Activated CD4-positive, alpha-beta T cell treated with anti-CD3 and anti-CD28 coated beads for 48 hours (primary cell): ENCODE measurements around the gene RACK1.
A peak's percentile ranks its signal among the peaks of the same experiment; 100 is the strongest.

Experiments used
- DNase-seq: peaks from one replicate; pipeline ENCODE4 v3.0.0-alpha.2; 2020

RACK1 gene

DNA sequence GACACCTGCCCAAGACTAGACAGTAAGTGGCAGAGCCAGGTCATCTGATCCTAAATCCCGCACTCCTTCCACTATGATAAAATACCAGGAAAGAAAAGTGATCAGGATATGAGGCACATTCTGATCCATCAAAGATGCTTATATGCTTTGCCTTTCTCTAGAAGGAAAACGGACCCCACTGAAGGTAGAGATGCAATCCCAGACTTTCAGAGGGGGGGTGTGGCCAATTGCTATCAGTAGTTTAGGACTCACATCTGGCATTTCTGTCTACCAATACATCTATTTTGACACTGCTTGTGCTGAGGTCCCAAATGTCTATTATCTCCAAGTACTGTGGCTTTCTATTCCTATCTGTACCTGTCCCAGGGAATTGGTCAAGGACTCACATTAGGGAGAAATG lies 15.6 kb upstream of the RACK1 start:
- no peak for DNase-seq

DNA sequence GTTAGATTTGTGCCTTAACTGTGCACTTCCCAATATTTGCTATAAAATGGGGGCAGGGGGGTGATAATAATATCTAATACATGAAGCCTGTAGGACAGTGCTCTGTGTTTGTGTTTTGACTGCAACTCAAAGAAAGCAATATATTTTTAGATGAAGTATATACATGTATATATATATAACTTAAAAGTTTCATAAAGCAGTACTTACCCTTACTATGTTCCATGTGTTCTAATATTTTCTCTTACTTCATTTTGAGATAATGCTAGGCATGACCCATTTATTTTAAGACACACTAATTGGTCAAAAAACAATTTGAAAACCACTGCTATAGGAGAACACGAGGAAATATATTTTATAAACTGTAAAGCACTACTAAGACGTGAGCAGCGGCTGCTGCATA lies 14.9 kb upstream of the RACK1 start:
- no peak for DNase-seq

DNA sequence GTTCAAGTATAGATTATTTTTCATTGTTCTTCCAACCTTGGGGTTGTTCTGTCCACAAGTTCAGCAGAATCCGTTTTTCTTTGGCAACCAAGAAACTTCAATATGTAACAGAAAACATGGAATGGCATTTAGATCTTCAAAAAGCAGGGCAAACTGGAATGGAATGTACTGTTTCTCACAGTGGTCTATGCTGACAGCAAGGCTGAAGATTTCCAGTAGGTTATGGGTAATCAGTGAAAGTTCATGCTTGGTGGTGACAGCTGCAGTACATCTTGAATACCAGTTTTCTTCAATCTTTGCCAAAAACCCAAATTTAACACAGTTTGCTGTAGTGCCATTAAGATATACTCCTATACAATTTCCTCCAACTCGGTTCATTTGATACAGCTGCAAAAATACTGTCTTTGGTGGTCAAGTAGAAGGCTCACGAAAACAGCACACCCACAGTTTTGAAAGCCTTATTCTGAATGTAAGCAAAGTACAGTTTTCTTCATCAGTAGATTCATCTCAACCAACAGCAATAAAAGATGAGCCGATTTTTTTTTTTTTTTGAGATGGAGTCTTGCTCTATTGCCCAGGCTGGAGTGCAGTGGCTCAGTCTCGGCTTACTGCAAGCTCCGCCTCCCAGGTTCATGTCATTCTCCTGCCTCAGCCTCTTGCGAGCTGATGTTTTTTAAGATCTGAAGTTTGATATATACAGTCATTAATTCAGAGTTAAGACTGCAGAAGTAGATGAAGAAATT lies 12.3 kb upstream of the RACK1 start:
- DNase-seq: no peak

DNA sequence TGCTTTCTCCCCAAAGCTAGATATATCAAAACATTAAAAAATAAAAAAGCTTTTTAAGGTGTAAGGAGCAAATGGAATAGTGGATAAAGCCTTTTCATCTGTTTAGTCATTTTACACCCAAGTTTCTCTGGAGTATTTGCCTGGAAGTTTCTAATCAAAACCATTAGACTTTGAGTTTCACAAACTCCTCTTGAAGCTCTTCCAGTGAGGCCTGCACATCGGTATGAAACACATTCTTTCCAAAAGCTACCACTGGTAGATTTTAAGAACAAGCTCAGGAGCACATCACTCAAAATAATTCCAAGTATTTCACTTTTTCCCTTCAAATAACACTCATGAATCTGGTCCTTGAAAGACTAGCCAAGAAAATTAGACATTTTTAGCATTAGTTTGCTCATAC lies 11.6 kb upstream of the RACK1 start:
- DNase-seq: no peak

DNA sequence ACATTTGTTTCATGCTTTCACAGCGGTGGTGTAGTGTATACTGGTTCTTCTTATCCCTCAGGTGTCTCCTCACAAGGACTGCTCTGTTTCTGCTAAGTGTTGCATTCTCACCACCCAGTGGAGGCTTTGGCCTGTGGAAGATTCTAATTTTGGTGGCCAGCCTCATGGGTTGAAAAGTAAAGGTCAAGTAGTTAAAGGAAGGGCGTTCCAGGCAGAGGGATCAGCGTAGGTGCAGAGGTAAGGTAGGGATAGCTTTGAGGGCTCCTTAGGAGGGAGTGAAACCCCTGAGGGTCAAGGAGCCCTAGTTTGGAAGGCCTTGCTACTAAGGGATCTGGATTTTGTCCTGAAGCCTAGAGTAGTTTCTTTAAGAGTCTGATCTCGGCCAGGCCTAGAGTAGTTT lies 4.6 kb upstream of the RACK1 start:
- no peak for DNase-seq

DNA sequence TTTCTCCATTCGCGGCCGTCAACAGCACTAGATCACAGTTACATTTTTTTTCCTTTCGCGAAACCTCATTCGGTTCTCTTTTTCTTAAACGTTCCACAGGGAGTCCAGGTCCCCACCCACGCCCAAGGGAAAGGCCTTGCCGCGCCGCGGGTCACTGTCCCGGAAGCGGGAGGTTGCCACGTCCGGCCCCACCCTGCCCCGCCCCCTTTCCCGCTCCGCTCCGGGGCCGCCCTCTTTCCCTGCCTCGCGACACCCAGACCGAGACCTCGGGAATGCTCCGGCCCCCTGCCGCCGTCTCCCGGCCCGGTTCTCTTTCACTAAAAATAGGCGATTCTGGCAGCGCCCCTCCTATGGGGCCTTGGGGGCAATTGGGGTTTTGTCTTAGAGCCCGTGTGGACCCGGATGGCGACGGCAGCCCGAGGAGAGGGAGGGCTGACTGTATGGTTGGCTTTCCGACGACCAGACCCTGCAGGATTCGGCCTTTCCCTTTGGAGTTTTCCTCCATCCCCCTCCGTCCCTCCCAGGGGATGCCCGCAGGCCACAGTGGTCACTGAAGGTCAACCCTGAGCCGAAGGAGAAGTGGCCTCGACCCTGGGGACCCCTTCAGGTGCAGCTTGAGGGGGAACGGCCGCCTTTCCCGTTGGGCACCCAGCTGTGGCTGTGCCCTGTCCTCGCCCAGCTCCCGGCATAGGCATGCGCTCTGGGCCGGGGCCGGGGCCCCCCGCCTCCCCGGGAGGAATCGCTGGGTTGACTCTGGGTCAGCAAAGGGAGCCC lies 2.8 kb upstream of the RACK1 start:
- peak; percentile 88 for DNase-seq

DNA sequence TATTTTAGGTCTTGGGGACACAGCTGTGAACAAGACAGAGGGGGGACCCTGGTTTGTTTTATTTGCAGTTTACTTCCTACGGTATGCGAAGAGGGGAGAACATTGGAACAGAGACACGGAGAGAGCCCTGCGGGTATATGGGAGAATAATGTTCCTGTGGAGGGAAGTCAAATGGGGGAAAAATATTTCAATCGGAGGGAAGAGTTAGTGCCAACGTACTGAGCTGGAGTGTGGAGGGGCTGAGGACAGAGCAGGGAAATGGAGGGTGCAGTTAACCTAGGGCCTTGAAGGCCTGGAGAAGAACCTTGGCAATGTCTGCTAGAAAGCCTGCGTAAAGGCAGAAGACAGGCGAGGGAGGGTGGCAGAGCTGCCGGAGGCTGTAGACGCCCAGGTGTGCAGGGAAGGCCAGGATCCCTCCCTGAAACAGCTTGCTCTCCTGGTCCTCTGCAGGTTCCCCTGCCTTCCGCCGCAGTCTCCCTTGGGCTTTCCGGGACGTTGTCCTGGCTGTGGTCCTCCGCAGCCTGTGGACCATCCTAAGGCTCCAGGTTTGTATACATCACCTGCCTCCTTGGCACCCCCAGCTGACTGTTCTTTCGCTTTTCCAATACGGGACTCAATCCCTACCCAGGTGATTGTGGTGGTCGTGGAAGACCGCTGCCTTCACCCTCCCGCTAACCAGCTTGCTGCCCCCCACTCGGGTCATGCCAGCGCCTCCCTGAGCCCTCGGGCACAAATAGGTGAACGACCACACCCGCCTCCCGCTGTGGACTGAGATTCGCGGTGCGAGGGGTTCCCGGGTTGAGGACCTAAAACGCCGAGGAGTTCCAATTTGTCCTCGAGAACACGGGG lies 1.9 kb upstream of the RACK1 start:
- DNase-seq: no peak

DNA sequence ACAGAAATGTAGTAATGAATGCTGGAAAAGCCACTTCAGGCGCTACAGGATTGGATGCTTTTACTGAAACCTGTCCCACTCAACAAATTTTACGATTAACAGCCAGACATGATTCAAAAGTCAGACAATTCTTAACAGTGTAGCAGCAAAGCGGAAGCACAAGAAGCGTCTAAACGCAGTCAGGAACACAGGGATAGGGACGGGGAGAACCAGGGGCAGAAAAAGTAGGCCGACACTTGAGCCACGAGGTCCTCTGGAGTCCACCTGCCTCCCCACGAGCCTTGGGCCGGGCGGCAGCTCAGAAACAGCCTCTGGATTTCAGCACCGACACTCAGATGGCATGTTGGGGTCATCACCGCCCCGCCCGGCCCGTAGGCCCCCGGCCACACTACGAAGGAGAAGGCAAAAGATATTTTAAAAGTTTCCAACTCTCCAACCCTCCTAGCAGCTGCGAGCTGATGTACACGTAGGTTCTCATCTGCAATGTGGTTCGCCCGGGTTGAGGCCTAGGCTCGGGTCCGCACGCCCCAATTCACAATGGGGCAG lies 615 bp downstream of the RACK1 start:
- DNase-seq: peak; percentile 32

DNA sequence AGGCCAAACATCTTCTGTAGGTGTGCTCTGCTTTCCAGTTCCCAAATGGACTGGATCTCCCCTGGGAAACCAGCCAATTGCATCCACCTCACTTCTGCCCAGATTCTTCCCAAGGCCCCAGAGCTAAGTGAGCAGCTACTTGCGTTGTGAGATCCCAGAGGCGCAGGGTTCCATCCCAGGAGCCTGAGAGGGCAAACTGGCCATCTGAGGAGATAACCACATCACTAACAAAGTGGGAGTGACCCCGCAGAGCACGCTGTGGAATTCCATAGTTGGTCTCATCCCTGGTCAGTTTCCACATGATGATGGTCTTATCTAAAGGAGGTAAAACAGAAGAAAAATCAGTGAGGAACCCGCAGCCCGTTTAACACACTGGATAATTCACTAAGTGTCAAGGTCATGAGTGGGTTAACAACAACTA lies 1.7 kb downstream of the RACK1 start:
- no peak for DNase-seq

DNA sequence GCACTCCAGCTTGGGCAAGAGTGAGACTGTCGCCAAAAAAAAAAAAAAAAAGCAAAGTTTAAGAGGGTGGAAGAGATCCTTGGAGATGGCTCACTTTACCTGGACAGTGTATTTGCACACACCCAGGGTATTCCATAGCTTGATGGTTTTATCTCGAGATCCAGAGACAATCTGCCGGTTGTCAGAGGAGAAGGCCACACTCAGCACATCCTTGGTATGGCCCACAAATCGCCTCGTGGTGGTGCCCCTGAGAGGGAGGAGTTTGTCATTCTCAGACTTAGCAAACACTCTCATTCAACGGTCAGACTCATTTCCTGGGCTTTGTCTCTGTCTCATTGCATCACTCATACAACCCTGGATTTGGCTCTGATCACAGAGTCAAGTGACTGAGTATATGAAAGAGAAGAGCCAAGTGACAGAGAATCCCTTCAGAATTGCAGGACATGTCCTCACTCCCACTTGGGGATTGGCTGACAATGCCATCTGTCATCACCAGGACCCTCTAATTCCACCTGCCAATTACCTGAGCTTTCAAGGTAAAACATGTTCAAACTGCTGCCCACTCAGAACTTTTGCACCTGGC lies 2.2 kb downstream of the RACK1 start:
- DNase-seq: peak; percentile 75

DNA sequence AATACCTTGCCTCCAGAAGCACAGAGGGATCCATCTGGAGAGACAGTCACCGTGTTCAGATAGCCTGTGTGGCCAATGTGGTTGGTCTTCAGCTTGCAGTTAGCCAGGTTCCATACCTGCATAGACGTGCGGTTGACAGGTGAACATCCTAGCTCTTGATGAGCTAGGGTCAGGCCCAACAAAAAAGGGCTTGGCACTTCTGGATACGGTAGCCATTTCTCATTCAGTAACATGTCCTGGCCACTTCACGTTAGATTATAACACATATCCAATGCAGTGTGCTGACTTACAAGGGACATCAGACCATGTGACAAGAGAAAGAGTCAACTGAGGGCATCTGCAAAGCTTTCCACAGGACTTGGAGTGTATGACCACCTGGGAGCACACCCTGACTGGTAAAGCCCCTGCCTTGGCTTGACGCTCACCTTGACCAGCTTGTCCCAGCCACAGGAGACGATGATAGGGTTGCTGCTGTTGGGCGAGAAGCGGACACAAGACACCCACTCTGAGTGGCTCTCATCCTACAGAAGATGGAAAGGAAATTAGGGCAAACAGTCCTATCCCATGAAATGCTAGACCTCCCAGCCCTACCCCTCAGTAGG lies 4.5 kb downstream of the RACK1 start:
- DNase-seq: no peak

DNA sequence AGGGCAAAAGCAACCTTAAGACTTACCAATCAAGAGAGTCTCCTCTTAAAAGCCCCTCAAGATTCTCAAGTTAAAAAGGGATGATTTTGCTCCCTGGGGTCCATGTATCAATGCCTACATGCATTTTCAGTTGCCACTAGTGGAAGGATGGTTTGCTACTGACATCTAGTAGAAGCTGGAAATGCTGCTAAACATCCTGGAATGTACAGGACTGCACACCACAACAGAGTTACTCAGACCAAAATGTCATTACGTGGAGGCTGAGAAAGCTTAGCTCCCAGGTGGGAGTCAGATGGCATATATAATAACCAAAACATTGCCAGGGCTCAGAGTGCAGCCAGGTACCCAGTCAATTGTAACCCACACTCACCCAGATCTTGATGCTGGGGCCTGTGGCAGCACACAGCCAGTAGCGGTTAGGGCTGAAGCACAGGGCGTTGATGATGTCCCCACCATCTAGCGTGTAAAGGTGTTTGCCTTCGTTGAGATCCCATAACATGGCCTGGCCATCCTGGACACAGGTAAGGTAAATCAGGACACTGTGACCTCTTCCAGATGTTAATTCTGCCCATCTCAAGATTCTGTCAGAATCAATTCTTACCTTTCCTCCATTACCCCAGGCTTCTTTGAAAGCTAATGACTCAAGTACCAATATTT lies 5.8 kb downstream of the RACK1 start:
- DNase-seq: no peak

DNA sequence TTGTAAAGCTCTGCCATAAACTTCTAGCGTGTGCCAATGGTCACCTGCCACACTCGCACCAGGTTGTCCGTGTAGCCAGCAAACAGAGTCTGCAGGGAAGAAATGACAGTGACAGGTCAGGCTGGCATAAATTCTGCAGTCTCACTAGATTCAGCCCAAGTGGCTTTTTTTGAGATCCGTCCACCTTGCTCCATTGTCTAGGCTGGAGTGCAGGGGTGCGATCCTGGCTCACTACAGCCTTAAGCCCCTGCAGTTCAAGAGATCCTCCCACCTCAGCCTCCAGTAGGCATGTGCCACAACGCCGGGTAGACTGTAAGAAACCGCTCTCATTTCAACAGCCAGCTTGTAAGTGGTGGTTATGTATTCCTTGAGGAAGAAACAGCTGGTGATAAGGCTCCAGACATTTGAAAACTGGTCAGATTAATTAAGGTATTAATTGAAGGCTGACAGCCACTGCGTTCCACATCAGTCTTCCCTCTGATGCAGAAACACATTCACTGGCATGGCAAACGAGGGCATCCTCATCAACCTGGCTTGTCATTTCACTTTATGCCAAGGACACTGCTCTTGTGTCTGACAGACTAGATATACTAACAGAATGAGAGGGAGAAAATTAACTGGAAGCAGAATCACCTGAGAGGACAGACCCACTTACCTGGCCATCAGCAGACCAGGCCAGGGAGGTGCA lies 6.6 kb downstream of the RACK1 start:
- DNase-seq: no peak

DNA sequence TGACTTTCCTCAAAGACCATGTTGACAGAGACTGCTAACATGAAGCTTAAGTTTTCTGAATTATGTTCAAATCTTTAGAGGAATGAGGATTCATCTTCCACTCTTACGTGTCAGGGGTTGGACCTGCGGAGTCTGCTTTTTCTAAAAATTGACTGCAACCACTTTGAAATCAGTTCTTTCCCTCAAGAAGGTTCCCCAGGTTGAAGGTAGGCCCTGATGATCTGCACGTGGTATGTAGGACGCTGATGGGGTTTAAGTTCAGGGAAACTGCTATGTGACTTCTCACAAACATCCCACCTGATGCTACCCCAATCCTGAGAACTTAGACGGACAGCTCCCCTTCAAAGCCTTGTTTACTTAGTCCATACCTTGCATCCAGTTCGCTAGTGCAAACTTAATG lies 7.2 kb downstream of the RACK1 start:
- no peak for DNase-seq

DNA sequence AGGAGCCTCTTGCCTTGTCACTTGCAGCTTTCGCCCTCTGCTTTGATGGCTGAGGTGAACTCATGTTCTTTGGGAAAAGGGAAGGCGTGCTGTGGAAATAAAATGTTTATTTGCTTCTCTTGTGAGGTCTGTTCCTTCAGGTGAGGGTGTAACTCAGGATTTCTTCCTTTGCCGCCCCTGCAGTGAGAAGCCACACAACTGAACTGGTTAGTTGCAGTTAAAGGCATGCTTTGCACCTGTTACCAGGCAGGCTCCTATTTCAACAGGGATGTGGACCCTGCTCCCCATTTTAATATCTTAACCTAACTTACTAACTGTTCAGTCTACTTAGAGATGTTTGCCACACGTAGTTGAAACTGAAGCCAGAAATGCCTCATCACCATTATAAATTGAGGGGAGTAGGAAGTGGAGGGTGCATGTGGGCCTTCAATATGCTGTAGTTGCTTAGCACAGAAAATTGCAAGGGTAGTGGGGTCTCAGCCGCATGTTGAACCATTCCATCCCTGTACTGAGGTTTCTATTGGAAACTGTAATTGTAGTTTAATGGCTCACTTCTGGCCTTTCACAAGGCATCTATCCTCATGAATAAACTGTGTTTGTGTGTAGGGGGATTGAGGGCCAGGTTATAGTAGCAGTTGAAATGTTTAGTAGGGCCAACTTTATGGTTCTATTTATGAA lies 7.9 kb downstream of the RACK1 start:
- DNase-seq: no peak

DNA sequence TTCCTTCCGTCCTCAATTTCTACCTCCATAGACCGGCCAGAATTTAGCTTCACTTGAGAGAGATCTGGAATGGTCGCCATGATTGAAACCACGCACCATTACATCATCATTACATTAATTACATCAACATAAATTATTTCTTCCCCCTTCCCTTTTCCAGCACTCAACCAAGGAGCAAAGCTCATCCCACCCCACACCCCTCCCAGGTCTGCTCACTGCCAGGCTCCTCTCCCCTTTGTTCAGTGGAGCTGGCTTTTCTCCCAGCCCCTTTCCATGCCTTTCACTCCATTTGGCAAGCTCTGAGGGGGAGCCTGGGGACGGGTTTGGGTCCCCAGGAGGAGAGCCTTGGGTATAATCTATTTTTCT lies 8.4 kb downstream of the RACK1 start:
- no peak for DNase-seq

DNA sequence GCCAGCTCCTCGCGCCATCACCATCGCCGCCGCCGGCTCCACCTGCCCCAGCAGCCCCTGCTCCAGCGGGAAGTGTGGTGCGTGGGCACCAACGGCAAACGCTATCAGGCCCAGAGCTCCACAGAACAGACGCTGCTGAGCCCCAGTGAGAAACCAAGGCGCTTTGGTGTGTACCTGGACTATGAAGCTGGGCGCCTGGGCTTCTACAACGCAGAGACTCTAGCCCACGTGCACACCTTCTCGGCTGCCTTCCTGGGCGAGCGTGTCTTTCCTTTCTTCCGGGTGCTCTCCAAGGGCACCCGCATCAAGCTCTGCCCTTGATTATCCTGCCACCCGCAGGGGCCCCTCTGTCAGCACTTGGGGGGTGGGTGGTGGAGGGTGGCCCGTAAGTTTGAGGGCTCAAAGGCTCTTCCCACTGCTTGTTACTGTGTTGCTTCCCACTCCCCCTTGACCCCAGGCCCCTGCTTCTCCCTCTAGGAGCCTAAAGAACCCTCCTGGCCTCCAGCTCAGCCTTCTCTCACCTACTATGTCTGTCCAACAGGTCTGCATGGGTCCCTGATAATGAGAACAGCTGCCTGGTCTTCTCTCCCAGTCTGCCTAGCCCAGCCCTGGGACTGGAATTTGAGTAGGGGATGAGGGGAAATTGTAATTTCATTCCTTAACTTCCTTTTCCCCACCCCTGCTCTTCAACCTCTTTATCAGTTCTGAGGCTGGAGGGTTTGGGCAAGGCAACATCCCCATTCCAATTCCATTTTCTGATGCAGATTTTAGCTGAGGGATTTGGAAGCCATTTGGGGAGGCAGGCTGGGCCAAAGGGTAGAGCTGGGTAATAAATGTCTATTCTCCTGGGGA lies 9.0 kb downstream of the RACK1 start:
- DNase-seq: no peak

DNA sequence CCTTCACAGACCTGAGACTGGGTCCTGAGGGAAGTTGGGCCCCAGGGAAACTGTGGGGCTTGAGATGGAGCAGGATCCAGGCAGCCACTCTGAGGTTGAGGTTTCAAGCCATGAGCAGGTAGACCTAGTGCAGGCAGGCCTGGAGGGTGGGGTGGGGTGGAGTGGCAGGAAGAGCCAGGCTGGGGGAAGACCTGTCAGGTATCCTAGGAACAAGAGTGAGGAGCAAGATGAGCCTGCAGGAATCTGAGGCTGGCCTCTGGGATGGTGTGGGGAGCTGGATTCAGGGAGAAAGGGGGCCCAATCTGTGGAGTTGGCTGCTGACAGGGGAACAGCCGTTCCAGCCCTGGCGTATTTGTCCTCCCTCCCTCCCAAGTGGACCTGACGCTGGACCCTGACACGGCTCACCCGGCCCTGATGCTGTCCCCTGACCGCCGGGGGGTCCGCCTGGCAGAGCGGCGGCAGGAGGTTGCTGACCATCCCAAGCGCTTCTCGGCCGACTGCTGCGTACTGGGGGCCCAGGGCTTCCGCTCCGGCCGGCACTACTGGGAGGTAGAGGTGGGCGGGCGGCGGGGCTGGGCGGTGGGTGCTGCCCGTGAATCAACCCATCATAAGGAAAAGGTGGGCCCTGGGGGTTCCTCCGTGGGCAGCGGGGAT lies 9.8 kb downstream of the RACK1 start:
- no peak for DNase-seq

DNA sequence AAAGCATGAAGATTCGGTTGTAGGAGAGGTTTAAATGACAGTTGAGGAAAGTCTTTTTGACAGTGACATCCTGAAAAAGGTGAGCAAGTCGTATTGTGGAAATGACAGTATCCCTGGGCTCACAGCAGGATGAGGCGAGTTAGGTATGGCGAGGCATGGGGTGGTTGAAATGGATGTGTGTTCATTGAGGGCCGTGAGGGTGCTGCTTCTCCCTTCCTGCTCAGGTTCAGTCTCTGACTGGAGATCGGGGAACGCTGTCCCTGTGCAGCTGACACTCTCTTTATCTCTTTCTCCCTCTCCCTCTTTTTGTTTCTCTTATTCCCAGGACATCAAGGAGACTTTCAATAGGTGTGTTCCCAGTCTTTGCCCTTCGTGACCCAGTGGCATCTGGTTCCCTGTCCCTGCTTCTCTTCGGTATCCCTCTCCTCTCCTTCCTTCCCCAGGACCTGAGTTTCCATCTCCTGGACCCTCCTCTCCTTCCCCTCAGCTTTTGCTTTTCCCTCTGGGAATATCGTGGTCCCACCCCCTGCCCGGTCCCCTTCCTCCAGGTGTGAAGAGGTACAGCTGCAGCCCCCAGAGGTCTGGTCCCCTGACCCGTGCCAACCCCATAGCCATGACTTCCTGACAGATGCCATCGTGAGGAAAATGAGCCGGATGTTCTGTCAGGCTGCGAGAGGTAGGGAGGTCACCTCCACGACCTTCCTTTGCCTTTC lies 10.5 kb downstream of the RACK1 start:
- no peak for DNase-seq
